ENCODE data around the gene SPDYE5. TPM values are rescaled to one million over a fixed set of nuclear protein-coding genes. Genes with fewer than 3 reads are reported as not detected.

The SPDYE5 gene
- total and polyA plus RNA-seq, 2 experiments from 2014 or later = 1.8 TPM; not detected in 1

GRCh38 chr7:75546237-75547015, 54.3 kb downstream of the SPDYE5 start:
- H4K20me1 ChIP-seq (replicated peaks; ENCODE audit: insufficient read depth) = peaks cover 3% of the 10 kb centered on the region; the same call in 1 of the 2 replicates
- no peaks in the 10 kb centered on the region for H3F3A ChIP-seq (replicated peaks; ENCODE audit: low read depth)
- H3K27me3 ChIP-seq (ENCODE audit: insufficient read depth) = no peaks in the 10 kb centered on the region
- H3K4me1 ChIP-seq (ENCODE audit: insufficient read depth) = no peaks in the 10 kb centered on the region
- H2AFZ ChIP-seq = no peak overlapping the region
- Mint-ChIP-seq H3K4me3 (no peak overlapping the region), H3K4me1 (no peaks in the 10 kb centered on the region), H3K36me3 (ENCODE audit: low read depth) (peaks cover 87% of the 10 kb centered on the region), H3K27ac (no peak overlapping the region), H3K27me3 (ENCODE audit: insufficient read depth, low read depth, poor library complexity) (peaks cover 5% of the 10 kb centered on the region), H3K9me3 (no peaks in the 10 kb centered on the region)
- no peaks in the 10 kb centered on the region for H3K9me2 ChIP-seq (ENCODE audit: insufficient read depth)
- no peaks in the 10 kb centered on the region for H3K79me2 ChIP-seq (replicated peaks; ENCODE audit: insufficient read depth)
- no peak overlapping the region for H3K4me3 ChIP-seq
- H3K4me2 ChIP-seq = no peak overlapping the region
- TF ChIP-seq CTCF (conservative IDR thresholded peaks at IDR 0.05; ENCODE audit: low read depth in 2 of 2) (no peak), CREB1 (CRISPR knock-in tag; IDR thresholded peaks at IDR 0.05; ENCODE audit: low read depth) (no peak), POLR2AphosphoS5 (IDR thresholded peaks at IDR 0.05; ENCODE audit: low read depth) (no peak), ZNF114 (CRISPR knock-in tag; IDR thresholded peaks at IDR 0.05) (no peak), NANOG (IDR thresholded peaks at IDR 0.05; ENCODE audit: borderline replicate concordance) (no peak), EZH2phosphoT487 (IDR thresholded peaks at IDR 0.05; ENCODE audit: unreplicated experiment) (no peak), STAT1 (IDR thresholded peaks at IDR 0.05; ENCODE audit: unreplicated experiment) (no peak), ETS1 (IDR thresholded peaks at IDR 0.05) (no peak), REST (IDR thresholded peaks at IDR 0.05; ENCODE audit: unreplicated experiment) (no peak), EZH2 (IDR thresholded peaks at IDR 0.05; ENCODE audit: low read depth, unreplicated experiment) (no peak), ZNF331 (CRISPR knock-in tag; IDR thresholded peaks at IDR 0.05; ENCODE audit: low read depth) (no peak), ZNF462 (CRISPR knock-in tag; IDR thresholded peaks at IDR 0.05) (no peak), JUNB (IDR thresholded peaks at IDR 0.05; ENCODE audit: unreplicated experiment) (no peak)
- no peak overlapping the region for H3K27ac ChIP-seq (ENCODE audit: low read depth)
- peaks cover 63% of the 10 kb centered on the region for H3K36me3 ChIP-seq (ENCODE audit: insufficient read depth)
- DNase-seq (ENCODE audit: low spot score) (no peak), ATAC-seq (no peak)
